Prostate gland (tissue), 2 donors: ENCODE results near the gene SCAPER.
"Not testable (repeated sequence)": the region's sequence is repeated elsewhere in the genome, so short reads cannot be mapped to it uniquely, and the experiment has no call there.

Source experiments
- CTCF ChIP-seq, 4 experiments: fragments of 200-600 bp in 2 of 4; fragments of 450-650 bp in 2 of 4; sonication (generic) in 2 of 4; IDR thresholded peaks; 1 replicate in 3 of 4; 2 replicates in 1 of 4; pipeline ENCODE4 v1.5.1; 2016 to 2019; ENCODE audit warnings: antibody characterized with exemption in 4 of 4, mild to moderate bottlenecking in 2 of 4, moderate library complexity in 2 of 4
- POLR2A ChIP-seq: fragments of 450-650 bp; IDR thresholded peaks from one replicate; pipeline ENCODE4 v1.6.1; 2016; ENCODE audit warnings: antibody characterized with exemption, mild to moderate bottlenecking

- TF ChIP-seq CTCF (IDR thresholded peaks at IDR 0.05); POLR2A: not testable (repeated sequence)
These were observed 212.6 kb downstream of the SCAPER start for GRCh38 chr15:76692546-76692945.
